ENCODE data around the gene ZNF784. TPM values are rescaled to one million over a fixed set of nuclear protein-coding genes. Genes with fewer than 3 reads are reported as not detected.

ZNF784 gene
- total and polyA plus RNA-seq, 4 donors = 0.79 to 6.0 (median 3.8) TPM

GRCh38 chr19:55603581-55604292, 20.6 kb downstream of the ZNF784 start:
- peaks cover 1 to 28% (median 25%) of the 10 kb centered on the region in 4 donors for H3K4me1 ChIP-seq (ENCODE audit: control insufficient read depth in 4 of 4, insufficient read depth in 4 of 4, low read length in 3 of 4)
- 76% methylated on average over 22 of the region's 22 CpGs for WGBS
- TF ChIP-seq RXRA (IDR thresholded peaks at IDR 0.05) (no peak), CTCF (IDR thresholded peaks at IDR 0.05; ENCODE audit: low read depth, low read length, missing input control) (no peak), HNF4G (IDR thresholded peaks at IDR 0.05) (no peak), FOXA2 (IDR thresholded peaks at IDR 0.05) (no peak), FOXA1 (IDR thresholded peaks at IDR 0.05) (no peak), MAX (IDR thresholded peaks at IDR 0.05) (no peak), NR2F2 (IDR thresholded peaks at IDR 0.05) (no peak), TAF1 (conservative IDR thresholded peaks at IDR 0.05) (no peak), JUND (IDR thresholded peaks at IDR 0.05) (no peak)
- no peaks in the 10 kb centered on the region for H3K27me3 ChIP-seq (ENCODE audit: control insufficient read depth in 4 of 4, insufficient read depth in 4 of 4, low read length in 3 of 4)
- H3K9me3 ChIP-seq (ENCODE audit: control insufficient read depth in 4 of 4, low read length in 3 of 4) = no peaks in the 10 kb centered on the region
- no peak overlapping the region for H3K4me3 ChIP-seq (ENCODE audit: low read depth in 1 of 3, low read length in 3 of 3)
- no peak overlapping the region for H3K9ac ChIP-seq (ENCODE audit: low read depth in 1 of 2, low read length in 2 of 2)
- H3K36me3 ChIP-seq (ENCODE audit: control insufficient read depth in 4 of 4, insufficient read depth in 3 of 4, low read depth in 1 of 4, low read length in 3 of 4) = no peaks in the 10 kb centered on the region
- no peak overlapping the region for H3K27ac ChIP-seq (ENCODE audit: low read depth in 1 of 2, low read length in 2 of 2)
- DNase-seq (ENCODE audit: low spot score) = no peak

- TF ChIP-seq SP1 (IDR thresholded peaks at IDR 0.05) = no peak
- no peak for TF ChIP-seq GABPA (IDR thresholded peaks at IDR 0.05 in 1 of 2, conservative IDR thresholded peaks at IDR 0.05 in 1 of 2)
- TF ChIP-seq HNF4A (conservative IDR thresholded peaks at IDR 0.05) = no peak
- no peak for TF ChIP-seq NR2F2 (IDR thresholded peaks at IDR 0.05)
- no peak for TF ChIP-seq ZBTB33 (IDR thresholded peaks at IDR 0.05)
- no peak for TF ChIP-seq MAX (IDR thresholded peaks at IDR 0.05)
- no peak for TF ChIP-seq JUND (IDR thresholded peaks at IDR 0.05)
- TF ChIP-seq HNF4G (IDR thresholded peaks at IDR 0.05) = no peak
- TF ChIP-seq CTCF (IDR thresholded peaks at IDR 0.05; ENCODE audit: low read depth, low read length, missing input control) = no peak
- no peak for TF ChIP-seq RXRA (IDR thresholded peaks at IDR 0.05)
- no peak for TF ChIP-seq EGR1 (IDR thresholded peaks at IDR 0.05; ENCODE audit: low read depth in 2 of 2)
- no peak for TF ChIP-seq FOXA2 (IDR thresholded peaks at IDR 0.05)
- TF ChIP-seq ATF3 (IDR thresholded peaks at IDR 0.05) = no peak
- no peak overlapping the region for H3K4me3 ChIP-seq (ENCODE audit: low read depth in 1 of 3, low read length in 3 of 3)
- no peaks in the 10 kb centered on the region for H3K27me3 ChIP-seq (ENCODE audit: control insufficient read depth in 4 of 4, insufficient read depth in 4 of 4, low read length in 3 of 4)
- H3K9me3 ChIP-seq (ENCODE audit: control insufficient read depth in 4 of 4, low read length in 3 of 4) = no peaks in the 10 kb centered on the region
- DNase-seq (ENCODE audit: low spot score) = no peak
- WGBS = 90% methylated on average over 21 of the region's 21 CpGs
- H3K9ac ChIP-seq (ENCODE audit: low read depth in 1 of 2, low read length in 2 of 2) = no peak overlapping the region
- H3K4me1 ChIP-seq (ENCODE audit: control insufficient read depth in 4 of 4, insufficient read depth in 4 of 4, low read length in 3 of 4) = peaks cover 1 to 30% (median 26%) of the 10 kb centered on the region in 4 donors
- H3K36me3 ChIP-seq (ENCODE audit: control insufficient read depth in 4 of 4, insufficient read depth in 3 of 4, low read depth in 1 of 4, low read length in 3 of 4) = no peaks in the 10 kb centered on the region
- no peak overlapping the region for H3K27ac ChIP-seq (ENCODE audit: low read depth in 1 of 2, low read length in 2 of 2)
These were observed 21.3 kb downstream of the ZNF784 start for GRCh38 chr19:55603115-55603514.
